ENCODE measurements around the gene TMEM231. TPM values are rescaled to one million over a fixed set of nuclear protein-coding genes. Genes with fewer than 3 reads are reported as not detected.

The TMEM231 gene
- total and polyA plus RNA-seq, 2 donors (not counting 3 experiments of a cell fraction or from before 2014, with no cell fraction given), result 10.0 to 35.8 TPM

DNA sequence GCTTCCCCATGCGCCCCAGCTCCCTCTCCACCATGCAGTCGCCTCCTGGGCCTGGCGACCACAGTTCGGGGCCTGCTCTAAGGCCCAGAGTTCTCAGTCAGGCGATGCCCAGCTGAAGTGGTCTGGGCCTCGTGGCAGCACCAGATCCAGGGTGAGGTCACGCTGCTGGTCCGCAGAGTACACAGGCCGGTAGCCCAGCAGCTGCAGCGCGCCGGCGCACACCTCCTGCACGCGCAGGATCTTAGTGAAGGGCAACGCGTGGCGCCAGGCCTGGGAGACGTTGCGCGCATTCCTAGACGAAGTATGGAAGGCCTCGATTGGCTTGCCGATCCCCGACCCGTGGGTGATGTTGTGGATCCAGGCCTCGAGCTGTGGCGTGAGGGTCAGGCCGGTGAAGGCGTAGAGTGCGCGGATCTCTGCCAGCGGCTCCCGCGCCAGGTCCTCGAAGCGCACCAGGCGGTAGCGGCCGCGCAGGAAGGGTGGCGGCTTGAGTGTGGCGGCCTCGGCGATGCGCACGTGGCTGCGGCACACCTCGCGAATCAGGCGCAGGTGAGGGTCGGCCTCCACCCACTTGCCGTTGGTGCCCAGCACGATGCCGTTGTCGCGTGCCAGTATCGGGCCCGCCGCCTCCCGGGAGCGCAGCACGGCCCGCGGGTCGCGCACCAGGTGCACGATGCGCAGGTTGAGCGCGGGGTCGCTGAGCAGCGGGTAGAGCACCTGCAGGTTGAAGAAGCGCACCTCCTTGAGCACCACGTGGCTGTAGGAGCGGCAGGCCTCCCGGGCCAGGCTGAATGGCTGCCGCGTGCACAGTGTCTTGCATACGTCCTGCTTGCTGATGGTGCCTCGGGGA lies 26.8 kb downstream of the TMEM231 start:
- H3K4me2 ChIP-seq (ENCODE audit: insufficient read depth, low read length), result no peak overlapping the region
- ChIA-PET POLR2A (no interaction called here), CTCF (interaction anchor here (3.1 kb wide), 1 partner anchor 12 kb away, joined by 11 read pairs; no protein-coding TSS in a partner anchor)
- H3K27ac ChIP-seq (ENCODE audit: insufficient read depth, low read depth, low read length), result no peak overlapping the region
- FAIRE-seq (no peak), DNase-seq (ENCODE audit: low read depth, low spot score) (no peak)
- intact Hi-C loops (cut with micrococcal nuclease) (no loop called here), dilution Hi-C loops (cut with MboI; ENCODE audit: extremely low pct_ligation_motif_present, low sequenced_read_pairs) (no loop called here)
- no peaks in the 10 kb centered on the region for H3K9me3 ChIP-seq (replicated peaks; ENCODE audit: control insufficient read depth, insufficient read depth, low read length)
- no peaks in the 10 kb centered on the region for H3K36me3 ChIP-seq (ENCODE audit: control insufficient read depth in 2 of 2, extremely low read depth in 1 of 2, insufficient read depth in 2 of 2, low read length in 2 of 2)
- H3K4me1 ChIP-seq (ENCODE audit: control insufficient read depth, extremely low read depth, insufficient read depth, low read length), result no peaks in the 10 kb centered on the region
- no peaks in the 10 kb centered on the region for H3K9me1 ChIP-seq (replicated peaks; ENCODE audit: control insufficient read depth, extremely low read depth, insufficient read depth, low read length)
- no peak overlapping the region for H3K9ac ChIP-seq (replicated peaks; ENCODE audit: extremely low read depth, insufficient read depth, low read length)
- H3K27me3 ChIP-seq (ENCODE audit: control insufficient read depth in 2 of 2, insufficient read depth in 2 of 2, low read length in 2 of 2), result no peaks in the 10 kb centered on the region
- BruUV-seq (replicated peaks), result no TSS peak
- TF ChIP-seq POLR2A (IDR thresholded peaks at IDR 0.05; ENCODE audit: low read depth, low read length) (no peak), GATA2 (IDR thresholded peaks at IDR 0.05; ENCODE audit: insufficient read depth, insufficient read length, low read depth, low read length) (no peak), FOS (IDR thresholded peaks at IDR 0.05; ENCODE audit: borderline replicate concordance, insufficient read depth, low read length) (no peak), POLR2AphosphoS5 (IDR thresholded peaks at IDR 0.05; ENCODE audit: insufficient read depth, low read depth, low read length) (no peak), JUN (IDR thresholded peaks at IDR 0.05; ENCODE audit: borderline replicate concordance, insufficient read depth, insufficient read length, low read depth) (no peak), MYC (IDR thresholded peaks at IDR 0.05; ENCODE audit: low read depth, low read length) (no peak), EZH2 (IDR thresholded peaks at IDR 0.05; ENCODE audit: borderline replicate concordance, low read depth, low read length, severe bottlenecking) (no peak)
- TF ChIP-seq, protein P1, sequence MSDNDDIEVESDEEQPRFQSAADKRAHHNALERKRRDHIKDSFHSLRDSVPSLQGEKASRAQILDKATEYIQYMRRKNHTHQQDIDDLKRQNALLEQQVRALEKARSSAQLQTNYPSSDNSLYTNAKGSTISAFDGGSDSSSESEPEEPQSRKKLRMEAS (IDR thresholded peaks at IDR 0.05; ENCODE audit: insufficient read depth, insufficient read length), result no peak
- TF ChIP-seq, protein P2, sequence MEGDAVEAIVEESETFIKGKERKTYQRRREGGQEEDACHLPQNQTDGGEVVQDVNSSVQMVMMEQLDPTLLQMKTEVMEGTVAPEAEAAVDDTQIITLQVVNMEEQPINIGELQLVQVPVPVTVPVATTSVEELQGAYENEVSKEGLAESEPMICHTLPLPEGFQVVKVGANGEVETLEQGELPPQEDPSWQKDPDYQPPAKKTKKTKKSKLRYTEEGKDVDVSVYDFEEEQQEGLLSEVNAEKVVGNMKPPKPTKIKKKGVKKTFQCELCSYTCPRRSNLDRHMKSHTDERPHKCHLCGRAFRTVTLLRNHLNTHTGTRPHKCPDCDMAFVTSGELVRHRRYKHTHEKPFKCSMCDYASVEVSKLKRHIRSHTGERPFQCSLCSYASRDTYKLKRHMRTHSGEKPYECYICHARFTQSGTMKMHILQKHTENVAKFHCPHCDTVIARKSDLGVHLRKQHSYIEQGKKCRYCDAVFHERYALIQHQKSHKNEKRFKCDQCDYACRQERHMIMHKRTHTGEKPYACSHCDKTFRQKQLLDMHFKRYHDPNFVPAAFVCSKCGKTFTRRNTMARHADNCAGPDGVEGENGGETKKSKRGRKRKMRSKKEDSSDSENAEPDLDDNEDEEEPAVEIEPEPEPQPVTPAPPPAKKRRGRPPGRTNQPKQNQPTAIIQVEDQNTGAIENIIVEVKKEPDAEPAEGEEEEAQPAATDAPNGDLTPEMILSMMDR (IDR thresholded peaks at IDR 0.05; ENCODE audit: extremely low read depth in 1 of 2, insufficient read depth in 1 of 2, low read depth in 1 of 2, low read length in 2 of 2), result no peak
- no peaks in the 10 kb centered on the region for H3K79me2 ChIP-seq (ENCODE audit: control insufficient read depth, insufficient read depth, low read length)
- no peak overlapping the region for H3K4me3 ChIP-seq (replicated peaks in 1 of 3; ENCODE audit: insufficient read depth in 1 of 3, low read depth in 1 of 3, low read length in 3 of 3)
- H4K20me1 ChIP-seq (replicated peaks; ENCODE audit: control insufficient read depth, extremely low read depth, insufficient read depth, low read length), result no peaks in the 10 kb centered on the region
- no peak overlapping the region for H2AFZ ChIP-seq (ENCODE audit: low read depth, low read length)
